OCI-LY1 (cell line): ENCODE measurements around the gene KATNBL1.

ENCODE experiments used
- CTCF ChIP-seq: fragments of 200-600 bp; sonication (generic), shearing (Covaris generic); IDR thresholded peaks from 2 replicates; pipeline ENCODE4 v1.5.1; 2017; ENCODE audit warnings: mild to moderate bottlenecking, antibody characterized with exemption, low read length, moderate library complexity, mixed read lengths
- EZH2 ChIP-seq: fragments of 200-600 bp; sonication (generic), shearing (Covaris generic); IDR thresholded peaks from 2 replicates; pipeline ENCODE4 v1.8.0; 2017; ENCODE audit warnings: borderline replicate concordance, mixed run types, mild to moderate bottlenecking, antibody characterized with exemption, low read length, moderate library complexity, mixed read lengths

GRCh38 chr15:34101366-34102174 is 108.3 kb downstream of the KATNBL1 start, which contains the start of the genes EMC7 and PGBD4:
- TF ChIP-seq CTCF (no peak), EZH2 (no peak)
